ENCODE results near the gene GPC6.

DNA sequence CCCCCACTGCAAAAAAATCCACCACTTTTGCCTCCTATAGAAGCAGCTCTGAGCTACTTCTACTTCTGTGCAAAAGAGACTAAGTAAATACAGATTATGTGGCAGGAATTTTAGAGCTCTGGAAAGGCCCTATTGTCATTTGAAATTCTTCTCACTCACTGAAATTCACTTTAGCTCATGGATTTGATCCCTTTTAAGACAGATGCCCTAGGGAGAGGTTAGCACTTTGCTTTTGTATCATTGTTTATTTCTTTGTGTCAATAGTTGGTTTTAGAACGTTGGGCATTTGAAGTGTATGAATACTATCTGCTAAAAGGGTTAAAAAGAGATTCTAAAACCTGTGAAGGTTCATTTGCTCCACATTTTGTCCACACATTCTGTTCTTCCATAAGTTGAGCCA lies 528.7 kb downstream of the GPC6 start:
- TF ChIP-seq POLR2A (IDR thresholded peaks at IDR 0.05) (no peak), POLR2AphosphoS5 (IDR thresholded peaks at IDR 0.05) (no peak)
- TF ChIP-seq, protein P1, sequence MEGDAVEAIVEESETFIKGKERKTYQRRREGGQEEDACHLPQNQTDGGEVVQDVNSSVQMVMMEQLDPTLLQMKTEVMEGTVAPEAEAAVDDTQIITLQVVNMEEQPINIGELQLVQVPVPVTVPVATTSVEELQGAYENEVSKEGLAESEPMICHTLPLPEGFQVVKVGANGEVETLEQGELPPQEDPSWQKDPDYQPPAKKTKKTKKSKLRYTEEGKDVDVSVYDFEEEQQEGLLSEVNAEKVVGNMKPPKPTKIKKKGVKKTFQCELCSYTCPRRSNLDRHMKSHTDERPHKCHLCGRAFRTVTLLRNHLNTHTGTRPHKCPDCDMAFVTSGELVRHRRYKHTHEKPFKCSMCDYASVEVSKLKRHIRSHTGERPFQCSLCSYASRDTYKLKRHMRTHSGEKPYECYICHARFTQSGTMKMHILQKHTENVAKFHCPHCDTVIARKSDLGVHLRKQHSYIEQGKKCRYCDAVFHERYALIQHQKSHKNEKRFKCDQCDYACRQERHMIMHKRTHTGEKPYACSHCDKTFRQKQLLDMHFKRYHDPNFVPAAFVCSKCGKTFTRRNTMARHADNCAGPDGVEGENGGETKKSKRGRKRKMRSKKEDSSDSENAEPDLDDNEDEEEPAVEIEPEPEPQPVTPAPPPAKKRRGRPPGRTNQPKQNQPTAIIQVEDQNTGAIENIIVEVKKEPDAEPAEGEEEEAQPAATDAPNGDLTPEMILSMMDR (IDR thresholded peaks at IDR 0.05): no peak
